Uterus (tissue), 2 donors: ENCODE data around the gene DNAAF9.

Source experiments
- CTCF ChIP-seq, 4 experiments: fragments of 200-600 bp in 2 of 4; fragments of 450-650 bp in 2 of 4; sonication (generic) in 2 of 4; IDR thresholded peaks; one replicate each; pipeline ENCODE4 v1.5.1; 2016 to 2019; ENCODE audit warnings: antibody characterized with exemption in 4 of 4, mild to moderate bottlenecking in 2 of 4, moderate library complexity in 1 of 4
- POLR2A ChIP-seq, 2 donors: fragments of 450-650 bp; IDR thresholded peaks; one replicate each; pipeline ENCODE4 v1.6.1; 2016; ENCODE audit warnings: antibody characterized with exemption in 2 of 2, mild to moderate bottlenecking in 1 of 2, moderate library complexity in 1 of 2

DNA sequence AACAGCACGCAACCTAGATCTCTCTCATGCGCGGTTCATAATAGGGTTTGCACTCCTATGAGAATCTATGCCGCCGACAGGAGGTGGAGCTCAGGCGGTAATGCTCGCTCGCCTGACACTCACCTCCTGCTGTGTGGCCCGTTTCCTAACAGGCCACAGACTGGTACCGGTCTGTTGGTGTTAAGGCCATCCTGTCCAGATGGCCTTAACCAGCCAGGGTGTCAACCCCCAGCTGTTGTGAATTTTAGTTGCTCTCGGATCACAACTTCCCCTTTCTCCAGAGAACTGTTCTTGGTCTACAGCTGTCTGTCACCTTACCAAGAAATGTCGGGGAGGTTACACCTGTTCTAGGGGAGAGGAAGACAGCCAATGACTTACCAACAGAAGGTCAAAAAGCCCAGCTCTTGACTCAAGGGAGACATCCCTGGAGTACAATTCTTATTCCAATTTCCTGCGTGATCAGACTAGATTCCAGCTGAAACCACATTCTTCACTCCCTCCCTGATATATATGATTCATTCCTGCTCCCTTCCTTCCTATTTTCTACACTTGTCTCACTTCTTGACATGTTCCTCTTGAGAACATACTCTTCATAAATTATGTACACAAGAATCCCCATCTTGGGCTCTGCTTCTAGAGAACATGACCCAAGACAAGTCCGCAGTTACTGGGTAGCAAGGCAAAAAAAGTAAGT is 23.1 kb upstream of the DNAAF9 start:
- TF ChIP-seq CTCF (IDR thresholded peaks at IDR 0.05): no peak
- no peak for TF ChIP-seq POLR2A (IDR thresholded peaks at IDR 0.05)
